ENCODE measurements around the gene NPAS3. TPM values are rescaled to one million over a fixed set of nuclear protein-coding genes. Genes with fewer than 3 reads are reported as not detected.

NPAS3 gene
- total RNA-seq, 4 donors from 2014 or later: 4.0 to 12.2 (median 5.6) TPM

GRCh38 chr14:33836900-33837577 is 898.4 kb downstream of the NPAS3 start:
- intact Hi-C loops (cut with DNase I): no loop called here
- DNase-seq: no peak
- WGBS, 2 donors: 92 to 93% methylated on average over 9 to 10 of the region's 10 CpGs
- Histone ChIP-seq H3K4me3 (replicated peaks in 1 of 3) (no peak overlapping the region), H3K27me3 (no peaks in the 10 kb centered on the region), H3K27ac (no peak overlapping the region), H3K9me3 (no peaks in the 10 kb centered on the region), H3K4me1 (no peaks in the 10 kb centered on the region), H3K36me3 (no peaks in the 10 kb centered on the region)
- TF ChIP-seq POLR2A (IDR thresholded peaks at IDR 0.05) (no peak), CTCF (IDR thresholded peaks at IDR 0.05) (no peak)

- intact Hi-C loops (cut with DNase I): no loop called here
- 68% methylated on average over 4 of the region's 4 CpGs for WGBS, 2 donors
- H3K36me3 ChIP-seq: no peaks in the 10 kb centered on the region
- H3K4me3 ChIP-seq (replicated peaks in 1 of 3): no peak overlapping the region
- no peak for TF ChIP-seq CTCF (IDR thresholded peaks at IDR 0.05)
- TF ChIP-seq POLR2A (IDR thresholded peaks at IDR 0.05): no peak
- no peaks in the 10 kb centered on the region for H3K4me1 ChIP-seq
- no peaks in the 10 kb centered on the region for H3K27me3 ChIP-seq
- H3K9me3 ChIP-seq: no peaks in the 10 kb centered on the region
- no peak for DNase-seq
- no peak overlapping the region for H3K27ac ChIP-seq
Observed at GRCh38 chr14:33837943-33838683, 899.4 kb downstream of the NPAS3 start.

GRCh38 chr14:33839193-33840076 is 900.8 kb downstream of the NPAS3 start:
- no peaks in the 10 kb centered on the region for H3K36me3 ChIP-seq
- intact Hi-C loops (cut with DNase I): loop anchor here (2.0 to 5.0 kb wide), 2 partner anchors 259 to 388 kb away; no protein-coding TSS in a partner anchor
- H3K27me3 ChIP-seq: no peaks in the 10 kb centered on the region
- 49 to 51% methylated on average over 16 of the region's 16 CpGs for WGBS, 2 donors
- peak; percentile 39 to 59 for DNase-seq
- no peak overlapping the region for H3K4me3 ChIP-seq (replicated peaks in 1 of 3)
- H3K27ac ChIP-seq: no peak overlapping the region
- H3K9me3 ChIP-seq: no peaks in the 10 kb centered on the region
- H3K4me1 ChIP-seq: no peaks in the 10 kb centered on the region
- TF ChIP-seq POLR2A (IDR thresholded peaks at IDR 0.05): no peak
- peak; percentile 58 to 80 (median 66) for TF ChIP-seq CTCF (IDR thresholded peaks at IDR 0.05)

GRCh38 chr14:33840797-33841196 is 902.1 kb downstream of the NPAS3 start:
- Histone ChIP-seq H3K27me3 (no peaks in the 10 kb centered on the region), H3K4me1 (no peaks in the 10 kb centered on the region), H3K4me3 (replicated peaks in 1 of 3) (no peak overlapping the region), H3K9me3 (no peaks in the 10 kb centered on the region), H3K27ac (no peak overlapping the region), H3K36me3 (no peaks in the 10 kb centered on the region)
- TF ChIP-seq POLR2A (IDR thresholded peaks at IDR 0.05) (no peak), CTCF (IDR thresholded peaks at IDR 0.05) (no peak)
- intact Hi-C loops (cut with DNase I): loop anchor here (2.0 to 5.0 kb wide), 2 partner anchors 258 to 387 kb away; no protein-coding TSS in a partner anchor
- no peak for DNase-seq
- WGBS, 2 donors: 91 to 93% methylated on average over 3 of the region's 3 CpGs
